Upper lobe of left lung (tissue), 6 donors: ENCODE results near the gene CHMP5. TPM values are rescaled to one million over a fixed set of nuclear protein-coding genes. Genes with fewer than 3 reads are reported as not detected.

ENCODE experiments used
- ATAC-seq, 2 donors: fragments of 200-7000 bp; cut with Tn5 transposase; one replicate each; pipeline ENCODE4 v1.9.1; 2022; ENCODE audit warnings: mild to moderate bottlenecking in 2 of 2, moderate library complexity in 2 of 2; ENCODE audit not compliant: low FRiP score in 2 of 2
- DNase-seq, 2 donors: peaks; one replicate each; pipeline ENCODE4 v3.0.0-alpha.2; 2019 to 2020
- H3K27ac ChIP-seq, 4 donors: fragments of 200-600 bp; sonication (generic); one replicate each; pipeline ENCODE4 v1.5.1; 2016 to 2019
- H3K27me3 ChIP-seq, 4 donors: fragments of 200-600 bp; sonication (generic); one replicate each; pipeline ENCODE4 v1.5.1; 2017 to 2019
- H3K36me3 ChIP-seq, 4 donors: fragments of 200-600 bp; sonication (generic); one replicate each; pipeline ENCODE4 v1.5.1; 2016 to 2019
- H3K4me1 ChIP-seq, 4 donors: fragments of 200-600 bp; sonication (generic); one replicate each; pipeline ENCODE4 v1.5.1; 2018 to 2019
- H3K4me3 ChIP-seq, 4 donors: fragments of 200-600 bp; sonication (generic); one replicate each; pipeline ENCODE4 v1.5.1; 2017 to 2019; ENCODE audit warnings: mild to moderate bottlenecking in 2 of 4, moderate library complexity in 1 of 4
- H3K9me3 ChIP-seq, 4 donors: fragments of 200-600 bp; sonication (generic); one replicate each; pipeline ENCODE4 v1.5.1; 2018 to 2019
- CTCF ChIP-seq, 6 experiments: fragments of 450-650 bp in 4 of 6; fragments of 200-600 bp in 2 of 6; sonication (generic) in 2 of 6; IDR thresholded peaks; one replicate each; pipeline ENCODE4 v1.5.1; 2016 to 2019; ENCODE audit warnings: antibody characterized with exemption in 6 of 6
- EP300 ChIP-seq, 4 donors: sonication (generic); formaldehyde crosslinking; IDR thresholded peaks; one replicate each; pipeline ENCODE4 v1.5.1; 2017; ENCODE audit warnings: antibody characterized with exemption in 4 of 4, control low read depth in 2 of 4
- POLR2A ChIP-seq, 4 donors: fragments of 450-650 bp; IDR thresholded peaks; one replicate each; pipeline ENCODE4 v1.5.1; 2016 to 2017; ENCODE audit warnings: antibody characterized with exemption in 4 of 4, mild to moderate bottlenecking in 2 of 4
- POLR2AphosphoS5 ChIP-seq, 2 donors: sonication (generic); formaldehyde crosslinking; IDR thresholded peaks; one replicate each; pipeline ENCODE4 v1.5.1; 2017; ENCODE audit warnings: antibody characterized with exemption in 2 of 2
- WGBS, 2 donors: methylation state at CpG; one replicate each; pipeline ENCODE4 v1.1.5; 2017 to 2018; 5-methylcytosine and 5-hydroxymethylcytosine counted together
- total RNA-seq, 6 donors: library from RNA; depleted of rRNA in 4 of 6; stranded (reverse); fragments of >200 nt in 4 of 6; gene quantifications; one replicate each; pipeline versions ENCODE4 v1.1.0 to v1.2.1, GENCODE V29; 2016 to 2021
- donor health status: DM: no; HTN: no; CAD: no; lungs with moderate emphysema.
- donor health status: DM: no; HTN: yes; CAD: no; lungs with severe emphysema.

CHMP5 gene
- total RNA-seq, 6 donors from 2014 or later, result 33.5 to 95.5 (median 60.1) TPM

- Histone ChIP-seq H3K4me1 (no peaks in the 10 kb centered on the region), H3K4me3 (no peak overlapping the region), H3K27me3 (no peaks in the 10 kb centered on the region), H3K27ac (no peak overlapping the region), H3K36me3 (peaks cover 1 to 55% (median 29%) of the 10 kb centered on the region in 4 donors), H3K9me3 (no peaks in the 10 kb centered on the region)
- TF ChIP-seq POLR2AphosphoS5 (IDR thresholded peaks at IDR 0.05), result no peak
- no peak for TF ChIP-seq CTCF (IDR thresholded peaks at IDR 0.05)
- no peak for TF ChIP-seq EP300 (IDR thresholded peaks at IDR 0.05)
- no peak for TF ChIP-seq POLR2A (IDR thresholded peaks at IDR 0.05)
- ATAC-seq (peak in 1 of 2 donors; percentile 64), DNase-seq (no peak)
- WGBS, 2 donors, result 76 to 83% methylated on average over 1 of the region's 1 CpG
Observed at GRCh38 chr9:33250458-33250995, 14.3 kb upstream of the CHMP5 start.

GRCh38 chr9:33254211-33254610 is 10.6 kb upstream of the CHMP5 start:
- DNase-seq, result no peak
- Histone ChIP-seq H3K27ac (no peak overlapping the region), H3K9me3 (no peaks in the 10 kb centered on the region), H3K4me1 (no peaks in the 10 kb centered on the region), H3K36me3 (peaks cover 15 to 86% (median 61%) of the 10 kb centered on the region in 4 donors), H3K4me3 (no peak overlapping the region), H3K27me3 (no peaks in the 10 kb centered on the region)
- no peak for ATAC-seq
- TF ChIP-seq CTCF (IDR thresholded peaks at IDR 0.05) (no peak), POLR2A (IDR thresholded peaks at IDR 0.05) (no peak), POLR2AphosphoS5 (IDR thresholded peaks at IDR 0.05) (no peak), EP300 (IDR thresholded peaks at IDR 0.05) (no peak)
- 100% methylated on average over 4 of the region's 4 CpGs for WGBS, 2 donors

- ATAC-seq (no peak), DNase-seq (no peak)
- TF ChIP-seq EP300 (IDR thresholded peaks at IDR 0.05) (no peak), POLR2AphosphoS5 (IDR thresholded peaks at IDR 0.05) (no peak), CTCF (IDR thresholded peaks at IDR 0.05) (no peak), POLR2A (IDR thresholded peaks at IDR 0.05) (no peak)
- Histone ChIP-seq H3K9me3 (no peaks in the 10 kb centered on the region), H3K27me3 (no peaks in the 10 kb centered on the region), H3K4me1 (no peaks in the 10 kb centered on the region), H3K36me3 (peaks cover 21 to 94% (median 69%) of the 10 kb centered on the region in 4 donors), H3K27ac (no peak overlapping the region), H3K4me3 (no peak overlapping the region)
- 93 to 96% methylated on average over 8 of the region's 8 CpGs for WGBS, 2 donors
Observed at GRCh38 chr9:33255014-33255413, 9.8 kb upstream of the CHMP5 start.

- no peak for TF ChIP-seq EP300 (IDR thresholded peaks at IDR 0.05)
- no peak for TF ChIP-seq POLR2AphosphoS5 (IDR thresholded peaks at IDR 0.05)
- no peak for TF ChIP-seq POLR2A (IDR thresholded peaks at IDR 0.05)
- TF ChIP-seq CTCF (IDR thresholded peaks at IDR 0.05), result no peak
- DNase-seq (no peak), ATAC-seq (no peak)
- no peaks in the 10 kb centered on the region for H3K4me1 ChIP-seq
- H3K36me3 ChIP-seq, result peaks cover 25 to 97% (median 73%) of the 10 kb centered on the region in 4 donors
- H3K9me3 ChIP-seq, result no peaks in the 10 kb centered on the region
- H3K27me3 ChIP-seq, result no peaks in the 10 kb centered on the region
- H3K27ac ChIP-seq, result no peak overlapping the region
- no peak overlapping the region for H3K4me3 ChIP-seq
- 93% methylated on average over 4 of the region's 4 CpGs for WGBS, 2 donors
Observed at GRCh38 chr9:33255471-33255870, 9.4 kb upstream of the CHMP5 start.

- DNase-seq, result no peak
- no peak for TF ChIP-seq POLR2A (IDR thresholded peaks at IDR 0.05)
- no peak for TF ChIP-seq CTCF (IDR thresholded peaks at IDR 0.05)
- TF ChIP-seq EP300 (IDR thresholded peaks at IDR 0.05), result no peak
- TF ChIP-seq POLR2AphosphoS5 (IDR thresholded peaks at IDR 0.05), result no peak
- Histone ChIP-seq H3K4me3 (no peak overlapping the region), H3K9me3 (no peaks in the 10 kb centered on the region), H3K27ac (no peak overlapping the region), H3K4me1 (no peaks in the 10 kb centered on the region), H3K27me3 (no peaks in the 10 kb centered on the region), H3K36me3 (peaks cover 33 to 97% (median 78%) of the 10 kb centered on the region in 4 donors)
- WGBS, 2 donors, result 94 to 98% methylated on average over 2 of the region's 2 CpGs
- no peak for ATAC-seq
Observed at GRCh38 chr9:33256236-33256635, 8.6 kb upstream of the CHMP5 start.
